ENCODE results near the gene AFTPH. TPM values are rescaled to one million over a fixed set of nuclear protein-coding genes. Genes with fewer than 3 reads are reported as not detected.
A peak's percentile ranks its signal among the peaks of the same experiment; 100 is the strongest.

The AFTPH gene
- polyA plus RNA-seq, 3 donors = 22.3 to 28.6 (median 28.4) TPM

DNA sequence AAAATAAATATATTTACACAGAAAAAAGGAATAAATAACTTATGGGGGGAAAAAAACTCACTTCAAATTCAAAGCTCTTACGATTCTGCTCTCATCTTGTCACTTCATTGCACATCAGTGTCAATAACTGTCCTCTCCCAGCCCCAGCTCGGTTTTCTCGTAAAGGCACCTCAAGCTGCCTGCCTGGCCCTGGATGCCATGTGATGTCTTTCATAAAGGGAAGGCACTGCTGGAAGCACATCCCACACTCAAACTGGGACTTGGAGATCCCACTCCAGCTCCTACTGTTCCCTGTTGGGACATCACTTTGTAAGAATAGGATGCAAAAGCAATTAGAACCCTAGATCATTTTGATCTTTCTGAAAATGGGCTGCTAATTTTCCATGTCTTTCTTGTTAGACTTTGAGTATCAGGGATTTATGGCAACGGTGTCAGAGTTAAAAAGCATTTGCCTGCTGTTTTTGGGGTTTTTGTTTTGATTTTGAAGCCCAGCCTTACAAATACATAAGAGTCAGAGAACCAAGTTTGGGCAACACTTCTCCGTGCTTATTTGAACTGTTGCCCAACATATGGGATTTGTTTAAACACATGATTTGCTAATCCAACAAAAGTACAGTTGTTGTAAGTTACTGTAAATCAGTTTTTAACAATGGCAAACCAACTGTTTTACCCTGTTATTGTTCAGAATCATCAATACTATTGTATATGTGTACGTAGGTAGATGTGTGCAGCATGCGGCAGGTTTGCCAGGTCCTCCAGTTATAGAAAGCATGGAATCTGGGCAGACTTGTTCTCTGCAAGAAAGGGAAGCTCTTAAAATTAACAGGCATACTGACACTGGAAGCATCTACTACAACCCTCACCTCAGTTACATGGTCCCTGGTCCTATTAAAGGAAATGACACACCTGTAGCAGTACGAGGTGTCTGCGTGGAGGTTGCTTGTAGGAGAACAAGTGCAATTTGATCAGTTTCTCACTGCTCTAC, 109.0 kb downstream of the AFTPH start:
- Histone ChIP-seq H3K27ac (ENCODE audit: low read depth in 1 of 2, low read length in 2 of 2) (peak overlapping the region in 1 of 2 donors; percentile 33), H3K9me3 (replicated peaks in 1 of 2; ENCODE audit: control insufficient read depth in 1 of 2, insufficient read depth in 1 of 2, low read length in 2 of 2) (no peaks in the 10 kb centered on the region), H3K4me3 (replicated peaks in 1 of 3; ENCODE audit: low read depth in 2 of 3, low read length in 3 of 3) (no peak overlapping the region), H3K4me1 (ENCODE audit: control insufficient read depth in 1 of 2, insufficient read depth in 2 of 2, low read length in 2 of 2) (peaks cover 35 to 39% of the 10 kb centered on the region in 2 donors), H3K79me2 (ENCODE audit: insufficient read depth, low read length) (peaks cover 59% of the 10 kb centered on the region), H3K4me2 (replicated peaks; ENCODE audit: extremely low read depth, low read length, poor library complexity, severe bottlenecking) (no peak overlapping the region), H3K27me3 (ENCODE audit: control insufficient read depth in 2 of 2, insufficient read depth in 2 of 2, low read length in 2 of 2) (no peaks in the 10 kb centered on the region), H4K20me1 (ENCODE audit: insufficient read depth, low read length) (peaks cover 82% of the 10 kb centered on the region), H3K9ac (ENCODE audit: insufficient read depth, low read length, poor library complexity, severe bottlenecking) (no peak overlapping the region), H2AFZ (ENCODE audit: insufficient read depth, low read depth, low read length, poor library complexity, severe bottlenecking) (no peak overlapping the region), H3K36me3 (replicated peaks in 1 of 2; ENCODE audit: control insufficient read depth in 1 of 2, insufficient read depth in 2 of 2, low read length in 2 of 2) (peaks cover 28 to 58% of the 10 kb centered on the region in 2 donors)
- Mint-ChIP-seq H3K36me3 (peaks cover 54 to 67% of the 10 kb centered on the region in 2 donors), H3K9me3 (no peaks in the 10 kb centered on the region), H3K27ac (peak overlapping the region in 3 of 7 donors; percentile 24 to 66 (median 62)), H3K4me3 (no peak overlapping the region), H3K4me1 (peaks cover 39% of the 10 kb centered on the region), H3K27me3 (ENCODE audit: low read depth in 3 of 3) (no peaks in the 10 kb centered on the region)
- 93% methylated on average over 2 of the region's 9 CpGs for WGBS (ENCODE audit: insufficient coverage)
- intact Hi-C loops (cut with micrococcal nuclease) = no loop called here
- no peak for DNase-seq
- TF ChIP-seq, protein P1, sequence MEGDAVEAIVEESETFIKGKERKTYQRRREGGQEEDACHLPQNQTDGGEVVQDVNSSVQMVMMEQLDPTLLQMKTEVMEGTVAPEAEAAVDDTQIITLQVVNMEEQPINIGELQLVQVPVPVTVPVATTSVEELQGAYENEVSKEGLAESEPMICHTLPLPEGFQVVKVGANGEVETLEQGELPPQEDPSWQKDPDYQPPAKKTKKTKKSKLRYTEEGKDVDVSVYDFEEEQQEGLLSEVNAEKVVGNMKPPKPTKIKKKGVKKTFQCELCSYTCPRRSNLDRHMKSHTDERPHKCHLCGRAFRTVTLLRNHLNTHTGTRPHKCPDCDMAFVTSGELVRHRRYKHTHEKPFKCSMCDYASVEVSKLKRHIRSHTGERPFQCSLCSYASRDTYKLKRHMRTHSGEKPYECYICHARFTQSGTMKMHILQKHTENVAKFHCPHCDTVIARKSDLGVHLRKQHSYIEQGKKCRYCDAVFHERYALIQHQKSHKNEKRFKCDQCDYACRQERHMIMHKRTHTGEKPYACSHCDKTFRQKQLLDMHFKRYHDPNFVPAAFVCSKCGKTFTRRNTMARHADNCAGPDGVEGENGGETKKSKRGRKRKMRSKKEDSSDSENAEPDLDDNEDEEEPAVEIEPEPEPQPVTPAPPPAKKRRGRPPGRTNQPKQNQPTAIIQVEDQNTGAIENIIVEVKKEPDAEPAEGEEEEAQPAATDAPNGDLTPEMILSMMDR (IDR thresholded peaks at IDR 0.05) = no peak

DNA sequence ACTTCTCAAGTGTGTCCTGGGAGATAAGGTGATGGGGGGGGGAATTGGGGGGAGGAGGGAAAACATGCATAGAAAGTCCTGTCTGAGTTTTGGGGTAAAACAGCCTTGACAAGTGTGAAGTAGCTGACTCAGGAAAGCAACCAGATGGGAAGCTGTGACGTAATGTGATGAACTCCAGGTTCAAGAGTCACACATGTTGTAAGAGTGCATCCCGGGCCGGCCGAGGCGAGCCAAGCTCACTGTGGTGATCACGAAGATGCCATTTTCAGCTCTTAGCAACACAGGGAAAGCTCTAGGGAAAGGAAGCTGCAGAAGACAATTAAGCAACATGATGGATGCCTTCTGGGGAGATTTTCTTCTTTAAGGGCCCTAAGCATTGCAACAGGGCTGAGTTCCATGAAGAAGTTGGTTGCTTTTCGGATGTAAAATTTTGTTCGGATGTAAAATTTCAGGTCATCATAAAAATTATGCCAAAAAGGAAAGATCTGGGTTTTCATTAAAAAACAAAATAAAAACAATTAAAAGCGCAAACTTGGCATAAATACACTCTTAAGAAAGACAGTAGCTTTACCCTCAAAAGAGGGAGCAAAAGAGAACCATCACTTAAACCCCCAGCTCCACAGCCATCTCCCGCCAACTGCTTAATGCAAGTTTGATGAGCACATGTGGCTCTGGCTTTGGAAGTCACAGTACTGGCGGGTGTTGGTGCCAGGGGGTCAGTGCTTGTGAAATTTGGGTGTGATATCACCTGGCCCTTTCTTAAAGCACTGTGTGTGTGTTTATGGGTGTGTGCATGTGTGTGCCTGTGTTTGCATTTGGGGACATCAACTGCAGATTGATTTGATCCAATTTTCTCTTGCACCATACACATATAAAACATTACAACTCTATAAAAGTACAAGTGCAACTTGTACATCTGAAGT, 110.5 kb downstream of the AFTPH start:
- H3K4me3 Mint-ChIP-seq = no peak overlapping the region
- intact Hi-C loops (cut with micrococcal nuclease) = no loop called here
- DNase-seq = peak; percentile 72 to 93 (median 83)
- Histone ChIP-seq H2AFZ (ENCODE audit: insufficient read depth, low read depth, low read length, poor library complexity, severe bottlenecking) (no peak overlapping the region), H3K4me3 (replicated peaks in 1 of 3; ENCODE audit: low read depth in 2 of 3, low read length in 3 of 3) (no peak overlapping the region), H4K20me1 (ENCODE audit: insufficient read depth, low read length) (peaks cover 97% of the 10 kb centered on the region), H3K27ac (ENCODE audit: low read depth in 1 of 2, low read length in 2 of 2) (peak overlapping the region in 1 of 2 donors; percentile 44), H3K9ac (ENCODE audit: insufficient read depth, low read length, poor library complexity, severe bottlenecking) (no peak overlapping the region), H3K79me2 (ENCODE audit: insufficient read depth, low read length) (peaks cover 73% of the 10 kb centered on the region), H3K27me3 (ENCODE audit: control insufficient read depth in 2 of 2, insufficient read depth in 2 of 2, low read length in 2 of 2) (no peaks in the 10 kb centered on the region), H3K4me1 (ENCODE audit: control insufficient read depth in 1 of 2, insufficient read depth in 2 of 2, low read length in 2 of 2) (peaks cover 39 to 49% of the 10 kb centered on the region in 2 donors), H3K9me3 (replicated peaks in 1 of 2; ENCODE audit: control insufficient read depth in 1 of 2, insufficient read depth in 1 of 2, low read length in 2 of 2) (no peaks in the 10 kb centered on the region), H3K36me3 (replicated peaks in 1 of 2; ENCODE audit: control insufficient read depth in 1 of 2, insufficient read depth in 2 of 2, low read length in 2 of 2) (peaks cover 28 to 58% of the 10 kb centered on the region in 2 donors), H3K4me2 (replicated peaks; ENCODE audit: extremely low read depth, low read length, poor library complexity, severe bottlenecking) (no peak overlapping the region)
- H3K4me1 Mint-ChIP-seq = peaks cover 49% of the 10 kb centered on the region
- no peaks in the 10 kb centered on the region for H3K9me3 Mint-ChIP-seq
- WGBS (ENCODE audit: insufficient coverage) = 27% methylated on average over 7 of the region's 11 CpGs
- no peaks in the 10 kb centered on the region for H3K27me3 Mint-ChIP-seq (ENCODE audit: low read depth in 3 of 3)
- peaks cover 60 to 68% of the 10 kb centered on the region in 2 donors for H3K36me3 Mint-ChIP-seq
- H3K27ac Mint-ChIP-seq = peak overlapping the region; percentile 3 to 77 (median 58)
- TF ChIP-seq, protein P1 (IDR thresholded peaks at IDR 0.05) = no peak
